D721Med (cell line): ENCODE measurements around the gene GRB7.
"Not testable (repeated sequence)": the region's sequence is repeated elsewhere in the genome, so short reads cannot be mapped to it uniquely, and the experiment has no call there.

Source experiments
- DNase-seq: peaks from one replicate; pipeline ENCODE4 v3.0.0; 2011; ENCODE audit warnings: low spot score; ENCODE audit not compliant: insufficient read length
- FAIRE-seq: peaks from 2 replicates; lab custom pipeline; 2011; peaks lifted over from hg19 to GRCh38; lab: Jason Lieb, UNC
- CTCF ChIP-seq: IDR thresholded peaks from 2 replicates; pipeline ENCODE4 v1.5.1; 2012; ENCODE audit warnings: mild to moderate bottlenecking, control low read depth; ENCODE audit not compliant: insufficient read depth; ENCODE audit errors: missing control alignments

Gene GRB7

GRCh38 chr17:39719563-39720355 is 18.0 kb upstream of the GRB7 start:
- DNase-seq (no peak), FAIRE-seq (no peak)
- no peak for TF ChIP-seq CTCF

- TF ChIP-seq CTCF, result no peak
- no peak for FAIRE-seq
- no peak for DNase-seq
Observed at GRCh38 chr17:39722104-39722503, 15.6 kb upstream of the GRB7 start.

GRCh38 chr17:39722965-39723848 is 14.5 kb upstream of the GRB7 start:
- DNase-seq, result no peak
- no peak for FAIRE-seq
- TF ChIP-seq CTCF, result no peak

GRCh38 chr17:39724731-39725130 is 13.0 kb upstream of the GRB7 start:
- FAIRE-seq, result no peak
- no peak for DNase-seq
- no peak for TF ChIP-seq CTCF

GRCh38 chr17:39725923-39726322 is 11.8 kb upstream of the GRB7 start:
- not testable (repeated sequence) for FAIRE-seq, DNase-seq

- FAIRE-seq (no peak), DNase-seq (no peak)
- TF ChIP-seq CTCF, result no peak
Observed at GRCh38 chr17:39726617-39727016, 11.1 kb upstream of the GRB7 start.

- FAIRE-seq, result no peak
- no peak for DNase-seq
- TF ChIP-seq CTCF, result no peak
Observed at GRCh38 chr17:39727556-39727955, 10.2 kb upstream of the GRB7 start.
